Fibroblast of skin of left biceps (primary cell): ENCODE data around the gene SCIN.
"Not testable (repeated sequence)": the region's sequence is repeated elsewhere in the genome, so short reads cannot be mapped to it uniquely, and the experiment has no call there.

Experiments used
- DNase-seq, 2 experiments: peaks; one replicate each; pipeline ENCODE4 v3.0.0-alpha.2; 2013; ENCODE audit warnings: low read depth in 2 of 2

Gene SCIN

DNA sequence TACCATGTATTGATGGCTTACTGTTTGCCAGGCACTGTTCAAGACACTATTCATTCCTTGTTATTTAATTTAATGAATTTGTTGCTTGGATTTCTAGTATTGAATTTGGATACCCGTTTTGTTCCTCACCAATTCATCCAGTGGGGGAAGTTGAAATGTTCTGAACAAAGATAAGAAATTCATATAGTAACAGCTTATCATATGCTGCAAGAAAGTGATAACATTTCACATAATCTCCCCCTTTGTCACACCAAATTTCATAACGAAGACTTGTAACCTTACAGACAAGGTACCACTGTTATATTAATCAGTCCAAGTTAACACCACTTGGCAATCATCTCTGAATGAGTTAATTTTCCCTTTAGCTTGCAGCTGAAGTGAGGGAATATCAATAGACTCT is 42.1 kb downstream of the SCIN start:
- no peak for DNase-seq

DNA sequence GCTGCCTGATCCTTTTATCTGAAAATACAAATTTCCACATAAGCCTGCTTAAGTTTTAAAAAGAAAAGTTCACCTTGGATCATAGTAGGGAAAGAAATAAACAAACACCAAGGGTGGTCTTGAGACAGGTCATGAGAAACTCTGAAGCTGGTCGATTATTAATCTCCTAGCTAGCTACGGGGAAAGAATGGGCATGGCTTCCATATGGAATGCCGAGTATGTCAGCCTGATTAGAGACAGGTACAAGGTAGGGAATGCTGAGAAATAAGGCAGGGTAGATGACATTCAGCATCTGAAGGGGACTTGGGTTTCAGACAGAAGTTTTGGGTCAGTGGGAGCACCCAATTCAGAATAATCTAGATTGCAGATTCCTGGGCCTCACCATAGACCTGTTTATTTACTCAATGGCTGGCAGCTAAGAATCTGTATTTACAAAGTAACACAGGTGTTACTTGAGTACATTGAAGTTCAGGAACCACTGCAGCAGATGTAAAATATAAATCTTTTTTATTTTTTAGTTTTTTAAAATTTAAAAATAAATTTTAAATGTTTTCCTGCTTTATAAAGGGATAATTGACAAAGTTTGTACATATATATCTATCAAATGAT is 49.0 kb downstream of the SCIN start:
- DNase-seq = no peak

DNA sequence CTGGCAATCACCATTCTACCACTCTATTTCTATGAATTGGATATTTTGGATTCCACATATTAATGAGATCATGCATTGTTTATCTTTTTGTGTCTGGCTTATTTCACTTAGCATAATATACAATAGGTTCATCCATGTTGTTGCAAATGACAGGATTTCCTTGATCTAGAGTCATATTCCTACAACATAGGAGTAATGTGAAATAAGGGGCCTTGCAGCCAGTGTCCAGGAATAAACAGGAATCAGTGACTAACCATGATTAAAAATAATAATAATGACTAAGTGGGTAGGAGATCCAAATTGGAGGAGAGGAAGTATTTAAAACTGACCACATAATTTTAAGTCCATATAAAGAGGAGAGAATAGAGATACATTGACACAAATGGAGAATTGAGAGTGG is 49.9 kb downstream of the SCIN start:
- no peak for DNase-seq

DNA sequence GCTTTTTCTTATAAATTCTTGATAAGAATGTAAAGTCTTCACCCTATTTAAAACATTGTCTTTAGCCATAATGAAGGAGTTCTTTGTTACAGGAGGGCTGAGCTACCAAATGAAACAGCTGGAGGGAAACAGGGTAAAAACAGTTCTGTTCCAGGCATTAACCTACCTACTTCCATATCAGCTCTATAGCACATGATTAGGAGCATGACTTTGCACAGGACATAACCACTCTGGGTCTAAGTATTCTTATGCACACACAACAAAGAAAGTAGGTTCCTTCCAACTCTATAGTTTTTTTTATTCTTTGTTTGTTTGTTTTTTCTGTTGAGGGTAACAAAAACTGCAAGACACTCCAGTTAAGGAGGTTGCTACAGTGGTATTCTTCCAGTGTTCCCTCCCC is 52.7 kb downstream of the SCIN start:
- DNase-seq = no peak

DNA sequence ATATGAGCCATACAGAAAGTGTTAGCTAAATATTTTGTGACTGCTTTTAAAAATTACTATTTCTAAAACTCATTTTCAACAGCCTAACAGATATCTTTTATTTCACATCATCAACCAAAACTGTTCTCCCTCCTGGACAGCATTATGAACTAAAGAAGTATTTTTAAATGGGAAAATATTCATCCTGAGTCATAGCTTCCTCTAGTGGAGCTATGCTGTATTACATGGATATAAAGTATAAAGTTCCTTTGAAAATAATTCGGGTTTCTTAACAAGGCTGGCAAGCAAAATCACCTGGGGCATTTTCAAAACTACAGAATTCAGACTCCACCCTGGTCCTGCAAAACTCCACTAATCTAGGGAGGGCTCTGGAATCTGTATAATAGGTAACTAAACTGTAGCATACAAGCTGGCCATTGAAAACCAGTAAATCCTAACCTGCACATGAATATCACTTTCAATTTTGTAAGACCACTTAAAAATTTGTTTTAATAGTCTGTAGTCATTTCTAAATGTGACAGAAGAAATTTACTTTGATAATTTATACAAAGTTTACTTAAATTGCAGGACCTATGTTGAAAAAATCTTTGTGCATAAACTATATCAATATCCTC is 53.5 kb downstream of the SCIN start:
- DNase-seq = no peak

DNA sequence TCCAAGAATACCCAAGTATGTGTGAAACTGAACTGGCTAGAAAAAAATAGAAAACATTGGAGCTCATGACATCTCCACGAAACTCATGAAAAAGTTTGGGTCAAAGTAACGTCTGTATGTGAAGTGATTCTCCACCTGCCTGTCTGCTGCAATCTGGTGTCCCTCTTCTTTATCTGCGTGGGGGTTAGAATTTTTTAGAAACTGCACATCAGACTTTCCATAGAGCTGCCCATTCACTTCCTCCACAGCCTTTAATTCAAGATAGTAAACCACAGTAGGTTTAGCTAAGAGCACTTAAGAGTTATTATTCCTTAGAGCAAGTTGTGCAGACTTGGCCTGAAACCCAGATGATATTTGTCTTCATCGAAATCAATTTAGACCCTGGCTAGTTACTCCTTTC is 55.3 kb downstream of the SCIN start:
- DNase-seq = no peak

DNA sequence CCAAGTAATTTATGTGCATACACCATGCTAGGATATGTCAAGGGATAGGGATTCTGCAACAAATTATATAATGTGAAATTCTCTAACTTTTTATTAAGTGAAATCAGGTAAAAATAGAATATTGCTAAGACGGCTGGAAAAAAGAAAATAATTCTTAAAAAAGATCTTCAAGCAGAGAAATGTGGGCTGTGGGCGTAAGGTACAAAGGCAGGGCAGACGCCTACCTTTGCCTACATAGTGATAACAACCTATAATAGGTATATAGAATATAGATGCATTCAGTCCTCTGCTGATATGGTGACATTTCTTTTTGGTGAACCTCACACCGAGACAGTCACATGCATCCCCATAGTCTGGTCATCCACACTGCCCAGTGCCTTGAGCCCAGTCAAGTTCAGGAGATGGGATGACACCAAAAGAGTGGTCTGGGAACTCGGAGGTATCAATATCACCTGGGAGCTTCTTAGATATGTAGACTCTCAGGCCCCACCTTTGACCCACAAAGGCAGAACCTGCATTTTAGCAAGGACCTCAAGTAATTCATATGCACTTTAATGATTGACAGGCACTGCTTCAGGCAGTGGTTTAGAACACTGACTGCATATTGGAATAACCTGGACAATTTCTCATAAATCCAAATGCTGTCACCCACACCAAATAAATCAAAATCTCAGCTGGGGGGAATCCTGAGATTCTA is 59.4 kb downstream of the SCIN start:
- no peak for DNase-seq

DNA sequence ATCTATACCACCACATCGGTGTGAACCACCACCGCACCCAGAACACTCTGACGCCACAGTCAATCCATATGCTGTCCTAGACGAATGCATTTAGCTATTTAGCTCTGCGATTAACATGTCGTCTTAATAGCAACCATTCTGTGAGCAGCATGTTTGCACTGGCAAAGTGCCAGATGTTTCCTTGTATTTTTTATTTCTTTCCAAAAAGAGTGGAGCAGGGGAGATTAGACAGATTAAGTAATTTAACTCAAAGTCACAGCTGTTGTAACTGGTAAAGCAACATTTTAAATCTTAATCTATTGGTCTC is 59.9 kb downstream of the SCIN start:
- DNase-seq = no peak

DNA sequence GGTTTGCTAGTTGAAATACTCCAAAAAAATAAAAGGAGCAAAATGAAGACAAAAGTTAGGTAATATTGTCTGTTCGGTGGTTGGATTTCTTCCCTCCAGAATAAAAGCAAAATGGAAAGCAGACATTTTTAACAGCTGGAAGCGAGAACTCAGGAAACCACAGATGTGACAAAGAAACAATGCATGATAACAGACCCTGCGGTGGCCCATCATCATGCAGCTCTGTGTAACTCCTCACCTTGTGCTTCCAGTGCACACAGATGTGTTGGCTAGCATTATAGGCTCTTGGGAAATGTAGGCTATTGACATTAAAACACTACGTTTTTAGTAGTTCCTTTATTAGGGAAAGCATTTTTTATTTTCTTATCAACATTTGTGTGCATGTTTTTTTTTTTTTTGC is 63.1 kb downstream of the SCIN start:
- no peak for DNase-seq

DNA sequence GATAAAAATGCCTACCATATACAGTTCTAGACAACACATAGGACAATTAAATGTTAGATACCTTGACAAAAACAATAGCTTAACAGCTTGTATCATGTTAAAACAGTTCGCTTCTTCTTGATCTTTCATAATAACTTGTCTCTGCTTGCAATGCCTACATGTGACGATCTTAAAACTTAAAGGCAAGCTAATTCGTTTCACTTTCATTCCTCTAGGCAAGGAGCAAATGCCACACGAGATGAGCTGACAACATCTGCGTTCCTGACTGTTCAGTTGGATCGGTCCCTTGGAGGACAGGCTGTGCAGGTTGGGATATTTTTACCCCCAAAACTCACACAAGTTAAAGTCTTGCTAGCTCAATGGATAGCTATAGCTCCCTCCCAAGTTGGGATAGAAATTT is 65.3 kb downstream of the SCIN start:
- no peak for DNase-seq

DNA sequence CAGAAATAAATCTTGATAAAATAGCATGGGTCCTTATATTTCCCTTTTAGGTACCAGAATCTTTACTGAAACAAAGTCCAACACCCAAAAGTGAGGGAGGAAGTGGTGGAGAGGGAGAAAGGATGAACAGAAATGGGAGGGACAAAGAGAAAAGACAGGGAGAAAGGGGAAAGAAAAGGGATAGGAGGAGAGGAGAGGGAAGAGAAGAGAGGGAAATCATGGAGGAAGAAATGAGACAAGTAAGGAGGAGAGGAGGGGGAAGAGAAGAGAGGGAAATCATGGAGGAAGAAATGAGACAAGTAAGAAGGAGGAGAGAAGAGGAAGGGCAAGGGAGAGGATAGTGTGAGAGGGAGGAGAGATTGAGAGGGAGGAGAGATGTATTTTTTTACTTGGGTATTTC is 66.8 kb downstream of the SCIN start:
- no peak for DNase-seq

DNA sequence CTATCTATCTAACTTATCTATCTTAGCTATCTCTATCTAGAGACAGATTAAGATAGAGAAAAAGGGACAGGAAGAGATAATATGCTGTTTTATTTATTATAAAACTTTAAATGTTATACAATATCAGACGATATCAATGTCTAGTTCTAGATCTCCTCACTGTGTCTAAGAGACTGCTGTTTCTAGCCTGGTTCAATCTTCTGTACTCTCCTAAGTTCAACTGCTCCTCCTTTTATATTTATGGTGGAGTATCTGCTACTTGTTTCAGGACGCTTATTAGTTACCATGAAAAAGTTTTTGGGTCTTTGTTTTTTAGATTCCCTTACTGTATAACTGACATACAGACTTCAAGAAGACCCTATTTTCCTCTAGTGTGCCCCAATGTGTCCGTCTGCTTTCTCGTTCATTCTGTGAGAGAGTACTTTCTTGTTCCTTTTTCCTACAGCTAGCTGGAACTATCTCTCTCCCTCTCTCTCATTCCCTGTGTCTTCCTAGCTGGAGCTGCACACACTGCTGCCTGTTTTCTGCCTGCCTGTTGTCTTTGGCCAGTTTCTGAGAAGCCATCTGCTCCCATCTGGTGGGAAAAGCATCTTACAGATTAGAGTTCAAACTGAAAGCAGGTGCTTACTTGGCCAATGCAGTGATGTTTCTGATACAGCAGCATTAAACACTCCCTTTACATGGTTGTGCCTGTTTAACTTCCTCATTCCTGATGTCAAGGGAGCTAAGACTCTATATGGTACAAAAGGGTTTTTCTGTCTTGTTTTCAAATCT is 67.5 kb downstream of the SCIN start:
- DNase-seq = no peak

DNA sequence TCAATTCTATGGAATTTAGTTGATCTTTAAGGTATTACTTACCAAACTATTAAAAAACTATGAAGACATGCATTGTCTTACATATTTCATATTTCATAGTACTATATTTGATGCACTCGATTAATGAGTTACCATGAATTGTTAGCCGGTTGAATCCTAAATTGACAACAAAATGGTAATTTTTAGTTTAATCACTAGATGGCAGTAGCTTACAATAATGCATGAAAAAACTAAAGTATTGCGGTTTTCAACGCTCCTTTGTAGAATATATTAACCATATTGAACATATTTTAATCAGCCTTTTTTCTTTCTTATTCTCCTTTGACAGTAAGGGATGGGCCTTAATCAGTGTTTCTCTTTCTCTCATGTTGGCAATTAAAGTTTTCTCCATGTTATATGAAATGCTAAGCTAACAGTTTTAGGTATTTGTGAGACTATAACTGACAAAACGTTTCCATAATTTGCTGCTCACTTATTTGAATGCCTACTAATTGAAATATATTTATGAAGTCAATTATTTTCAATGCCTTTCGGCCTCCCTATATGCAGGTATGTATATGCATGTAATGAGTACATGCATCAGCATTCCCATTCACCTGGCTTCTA is 68.4 kb downstream of the SCIN start:
- no peak for DNase-seq

DNA sequence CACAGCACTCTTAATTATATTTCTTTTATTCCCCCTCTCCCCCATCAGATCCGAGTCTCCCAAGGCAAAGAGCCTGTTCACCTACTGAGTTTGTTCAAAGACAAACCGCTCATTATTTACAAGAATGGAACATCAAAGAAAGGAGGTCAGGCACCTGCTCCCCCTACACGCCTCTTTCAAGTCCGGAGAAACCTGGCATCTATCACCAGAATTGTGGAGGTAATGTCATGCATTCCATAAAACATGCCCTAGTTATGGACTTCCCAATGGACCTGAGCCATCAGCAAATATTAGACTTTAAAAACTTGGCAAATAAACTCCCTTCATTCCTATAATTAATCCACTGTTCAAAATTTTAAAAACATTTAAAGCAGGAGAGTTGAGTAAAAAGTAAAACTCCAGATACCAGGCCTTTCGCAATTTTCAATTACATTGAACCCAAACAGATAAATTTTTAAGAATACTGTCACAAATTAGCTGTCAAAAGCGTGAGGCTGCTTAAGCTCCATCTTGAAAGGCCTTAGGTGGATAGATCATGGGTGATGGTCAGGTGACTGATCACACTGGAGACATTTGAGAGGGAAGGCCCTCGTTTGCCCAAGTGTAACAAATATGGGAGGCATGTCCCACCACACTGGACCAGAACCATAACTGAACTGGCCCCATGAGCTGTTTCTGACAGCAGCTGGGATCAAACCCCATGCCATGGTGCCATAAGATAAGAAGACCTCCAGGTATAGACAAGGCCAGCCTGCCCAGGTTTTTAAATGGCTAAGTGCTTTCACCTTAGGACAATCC is 70.0 kb downstream of the SCIN start:
- DNase-seq = no peak

DNA sequence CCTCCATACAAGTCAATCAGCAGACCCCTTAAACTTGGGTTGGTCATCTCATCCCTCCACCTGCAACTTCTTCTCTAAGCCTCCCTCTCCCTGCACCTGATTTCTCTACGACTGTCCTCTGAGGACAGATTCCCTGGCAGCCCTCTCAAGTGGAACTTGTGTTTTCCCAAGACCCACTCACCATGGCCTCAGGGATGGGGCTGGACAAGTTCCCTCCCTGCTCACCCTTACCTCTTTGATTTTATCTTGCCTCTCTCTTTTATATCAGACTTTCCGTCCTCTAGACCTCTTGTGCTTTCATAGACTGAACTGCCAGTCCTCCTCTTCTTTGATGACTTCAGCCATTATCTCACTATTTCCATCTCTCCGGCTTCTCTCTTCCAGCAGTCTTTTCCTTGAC is 70.7 kb downstream of the SCIN start:
- no peak for DNase-seq

DNA sequence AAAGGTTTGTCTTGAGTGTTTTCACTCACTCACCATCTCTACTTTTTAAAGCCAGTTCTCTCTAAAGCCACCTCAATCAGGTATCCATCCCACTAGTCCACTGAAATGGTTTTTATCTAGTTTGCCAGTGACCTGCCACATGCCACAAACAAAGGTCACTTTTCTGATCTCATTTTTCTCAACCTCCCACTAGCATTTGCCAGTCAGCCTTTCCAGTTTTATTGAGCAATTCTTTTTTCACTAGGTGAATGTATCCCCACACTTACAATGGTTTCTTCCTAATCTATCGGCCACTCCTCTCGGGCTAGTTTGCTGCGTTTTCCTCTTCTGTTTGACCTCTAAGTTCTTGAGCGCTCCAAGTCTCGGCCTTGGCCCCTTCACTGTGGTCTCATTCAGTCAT is 72.0 kb downstream of the SCIN start:
- no peak for DNase-seq

DNA sequence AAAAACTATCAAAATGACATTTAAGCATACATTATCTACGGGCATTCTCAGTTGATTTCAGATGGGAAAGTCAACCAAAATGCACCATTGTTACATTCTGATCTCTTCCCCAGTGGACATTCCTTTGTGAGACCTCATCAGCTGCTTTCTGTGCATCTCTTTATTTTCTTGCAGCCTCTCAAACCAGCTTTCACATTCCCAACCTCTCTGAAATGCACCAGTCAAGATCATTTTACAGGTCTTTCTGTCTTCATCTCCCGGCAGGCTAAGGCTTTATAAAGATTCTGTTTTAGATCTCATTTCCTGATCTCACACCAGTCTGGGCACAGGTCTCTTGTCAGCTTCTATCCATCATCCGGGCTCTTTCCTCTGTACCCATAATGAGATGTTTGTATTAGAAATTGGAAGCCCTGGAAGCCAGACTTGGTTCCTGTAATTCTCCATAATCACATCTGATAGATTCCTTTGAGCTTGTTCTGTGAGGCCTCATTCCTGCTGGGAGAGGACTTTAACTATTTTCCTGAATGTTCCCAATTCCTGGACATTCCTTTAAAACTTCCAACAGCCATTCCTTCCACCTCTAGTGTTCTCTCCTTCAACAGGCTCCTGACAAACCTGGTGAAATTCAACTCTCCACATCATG is 72.6 kb downstream of the SCIN start:
- DNase-seq = no peak

DNA sequence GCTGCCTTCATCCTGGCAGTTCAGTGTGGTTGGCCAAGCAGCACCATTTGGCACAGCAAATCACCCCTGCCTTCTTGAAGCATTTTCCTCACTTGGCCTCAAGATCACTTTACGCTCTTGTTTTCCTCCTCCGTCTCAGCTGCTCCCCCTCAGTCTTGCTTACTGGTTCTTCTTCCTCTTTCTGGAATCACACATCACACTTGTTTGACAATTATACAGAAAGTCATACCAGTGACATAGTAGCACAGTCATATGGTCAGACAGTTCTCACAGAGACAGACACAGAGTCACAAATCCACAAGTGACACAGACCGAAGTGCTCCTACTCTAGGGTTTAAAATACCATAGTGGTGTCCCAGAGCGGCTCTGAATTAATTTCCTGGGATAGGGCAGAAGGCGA is 73.1 kb downstream of the SCIN start:
- DNase-seq = no peak

DNA sequence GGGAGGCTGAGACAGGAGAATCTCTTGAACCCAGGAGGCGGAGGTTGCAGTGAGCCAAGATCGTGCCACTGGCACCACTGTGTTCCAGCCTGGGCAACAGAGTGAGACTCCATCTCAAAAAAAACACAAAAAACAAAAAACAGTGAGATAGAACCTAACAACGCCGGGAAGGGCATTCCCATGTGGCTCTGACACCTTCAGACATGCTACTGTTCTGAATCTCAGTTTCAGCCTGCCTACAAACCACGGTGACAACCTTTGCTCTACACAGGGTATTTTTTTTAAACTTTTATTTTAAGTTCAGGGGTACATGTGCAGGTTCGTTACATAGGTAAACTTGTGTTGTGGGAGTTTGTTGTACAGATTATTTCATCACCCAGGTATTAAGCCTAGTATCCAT is 74.7 kb downstream of the SCIN start:
- not testable (repeated sequence) for DNase-seq

DNA sequence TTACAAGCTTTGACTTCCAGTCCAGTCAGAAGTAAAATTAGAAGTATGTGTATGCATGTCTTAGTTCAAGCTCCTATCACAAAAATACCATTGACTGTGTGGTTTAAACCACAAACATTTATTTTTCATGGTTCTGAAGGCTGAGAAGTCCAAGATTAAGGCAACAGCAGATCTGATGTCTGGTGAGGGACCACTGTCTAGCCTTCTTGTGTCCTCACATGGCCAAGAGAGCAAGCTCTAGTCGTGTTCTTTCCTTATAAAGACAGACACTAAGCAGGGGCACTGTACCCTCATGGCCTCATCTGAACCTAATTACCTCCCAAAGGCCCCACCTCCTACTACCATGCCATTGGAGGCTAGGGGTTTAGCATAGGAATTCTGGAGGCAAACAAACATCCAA is 75.6 kb downstream of the SCIN start:
- DNase-seq = no peak
